H1 (cell line): ENCODE results near the gene BARX2. TPM values are rescaled to one million over a fixed set of nuclear protein-coding genes. Genes with fewer than 3 reads are reported as not detected.

Experiments used
- CTCF ChIA-PET: fragments of 300-600 bp; sonication (Branson Sonifier 250); formaldehyde crosslinking; loops from one replicate; lab custom pipeline; 2021; ENCODE audit not compliant: partially characterized antibody; lab: Charles Lee
- POLR2A ChIA-PET: fragments of 300-600 bp; sonication (Branson Sonifier 250); formaldehyde crosslinking; loops from one replicate; lab custom pipeline; 2021; ENCODE audit warnings: inconsistent platforms; ENCODE audit not compliant: partially characterized antibody; lab: Charles Lee
- DNase-seq, 2 experiments: peaks; one replicate each; pipeline versions ENCODE4 v3.0.0 to v3.0.0-alpha.2; 2010 to 2022; ENCODE audit warnings: low spot score in 2 of 2, low read depth in 1 of 2, mixed read lengths in 1 of 2
- FAIRE-seq: peaks from 2 replicates; lab custom pipeline; 2011; peaks lifted over from hg19 to GRCh38; lab: Jason Lieb, UNC
- H2AFZ ChIP-seq: 2 replicates; pipeline ENCODE4 v1.8.1; 2012; ENCODE audit warnings: low read length, inconsistent platforms
- H2AK5ac ChIP-seq: 2 replicates; pipeline ENCODE4 v1.6.1; 2013; ENCODE audit warnings: low read depth, low read length
- H2BK120ac ChIP-seq: replicated peaks from 2 replicates; pipeline ENCODE3; 2013; ENCODE audit warnings: low read depth, low read length, inconsistent platforms
- H2BK12ac ChIP-seq: 2 replicates; pipeline ENCODE4 v1.6.1; 2013; ENCODE audit warnings: low read depth, low read length
- H2BK15ac ChIP-seq: 2 replicates; pipeline ENCODE4 v1.6.1; 2013; ENCODE audit warnings: low read length
- H2BK20ac ChIP-seq: 2 replicates; pipeline ENCODE4 v1.6.1; 2013; ENCODE audit warnings: low read length
- H2BK5ac ChIP-seq: 2 replicates; pipeline ENCODE4 v1.6.1; 2013; ENCODE audit warnings: low read depth, low read length
- H3K14ac ChIP-seq: 2 replicates; pipeline ENCODE4 v1.6.1; 2013; ENCODE audit warnings: inconsistent platforms; ENCODE audit not compliant: insufficient read length
- H3K18ac ChIP-seq: 2 replicates; pipeline ENCODE4 v1.6.1; 2013; ENCODE audit warnings: low read length; ENCODE audit errors: extremely low read depth
- H3K23ac ChIP-seq: 2 replicates; pipeline ENCODE4 v1.6.1; 2013; ENCODE audit warnings: inconsistent platforms; ENCODE audit not compliant: insufficient read length
- H3K23me2 ChIP-seq: 2 replicates; pipeline ENCODE4 v1.6.1; 2013; ENCODE audit warnings: low read depth, low read length
- H3K27ac ChIP-seq: 2 replicates; pipeline ENCODE4 v1.6.1; 2011; ENCODE audit warnings: low read depth, low read length, inconsistent platforms
- H3K27me3 ChIP-seq, 4 experiments: replicated peaks in 1 of 4; 1 replicate in 1 of 4; 2 replicates in 3 of 4; pipeline versions ENCODE4 v1.6.1 to v1.8.1; 2011 to 2013; ENCODE audit warnings: low read length in 3 of 4, mild to moderate bottlenecking in 3 of 4, inconsistent platforms in 2 of 4, mixed read lengths in 2 of 4, moderate library complexity in 1 of 4; ENCODE audit not compliant: control insufficient read depth in 3 of 4, insufficient read depth in 3 of 4; ENCODE audit errors: extremely low read depth in 1 of 4
- H3K36me3 ChIP-seq, 4 experiments: 2 replicates each; pipeline versions ENCODE4 v1.6.1 to v1.8.1; 2011 to 2013; ENCODE audit warnings: mild to moderate bottlenecking in 4 of 4, low read length in 3 of 4, moderate library complexity in 2 of 4, control low read depth in 1 of 4, inconsistent platforms in 1 of 4; ENCODE audit not compliant: insufficient read depth in 4 of 4, control insufficient read depth in 2 of 4
- H3K4ac ChIP-seq: replicated peaks from 2 replicates; pipeline ENCODE3; 2013; ENCODE audit warnings: low read length, low read depth, mixed read lengths, inconsistent platforms; ENCODE audit not compliant: insufficient read length
- H3K4me1 ChIP-seq, 4 experiments: replicated peaks in 1 of 4; 1 replicate in 1 of 4; 2 replicates in 3 of 4; pipeline versions ENCODE4 v1.6.1 to v1.8.1; 2011 to 2013; ENCODE audit warnings: low read length in 3 of 4, inconsistent platforms in 2 of 4, mixed read lengths in 1 of 4; ENCODE audit not compliant: insufficient read depth in 4 of 4, control insufficient read depth in 3 of 4
- H3K4me2 ChIP-seq, 2 experiments: 2 replicates each; pipeline versions ENCODE4 v1.6.1 to v1.8.1; 2011 to 2013; ENCODE audit warnings: low read depth in 2 of 2, low read length in 2 of 2, control low read depth in 1 of 2, inconsistent platforms in 1 of 2, mild to moderate bottlenecking in 1 of 2; ENCODE audit not compliant: insufficient read depth in 1 of 2
- H3K4me3 ChIP-seq, 4 experiments: fragments of 200-600, 300-600 bp in 1 of 4; sonication (generic), shearing (Covaris generic), sonication (Bioruptor Twin) in 1 of 4; 2 replicates each; pipeline versions ENCODE4 v1.5.1 to v1.8.1; 2011 to 2016; ENCODE audit warnings: low read length in 4 of 4, low read depth in 3 of 4, control low read depth in 2 of 4, inconsistent platforms in 2 of 4, mild to moderate bottlenecking in 2 of 4, mixed read lengths in 1 of 4, moderate library complexity in 1 of 4; ENCODE audit not compliant: insufficient read depth in 2 of 4; ENCODE audit errors: extremely low read depth in 1 of 4
- H3K56ac ChIP-seq: replicated peaks from 2 replicates; pipeline ENCODE3; 2013; ENCODE audit warnings: low read depth, mild to moderate bottlenecking, mixed read lengths, low read length, inconsistent platforms; ENCODE audit not compliant: insufficient read length
- H3K79me1 ChIP-seq: 2 replicates; pipeline ENCODE4 v1.6.1; 2013; ENCODE audit warnings: low read depth, low read length, control low read depth
- H3K79me2 ChIP-seq, 2 experiments: 2 replicates each; pipeline versions ENCODE4 v1.6.1 to v1.8.1; 2012 to 2013; ENCODE audit warnings: low read length in 2 of 2, mild to moderate bottlenecking in 2 of 2, inconsistent platforms in 1 of 2; ENCODE audit not compliant: insufficient read depth in 2 of 2, control insufficient read depth in 1 of 2
- H3K9ac ChIP-seq, 4 experiments: replicated peaks in 1 of 4; 1 replicate in 1 of 4; 2 replicates in 3 of 4; pipeline versions ENCODE4 v1.6.1 to v1.8.1; 2011 to 2013; ENCODE audit warnings: low read depth in 3 of 4, low read length in 3 of 4, control low read depth in 2 of 4, mild to moderate bottlenecking in 2 of 4, moderate library complexity in 2 of 4, inconsistent platforms in 1 of 4; ENCODE audit errors: extremely low read depth in 1 of 4
- H3K9me3 ChIP-seq, 2 experiments: 2 replicates each; pipeline versions ENCODE4 v1.6.1 to v1.8.1; 2012 to 2013; ENCODE audit warnings: mild to moderate bottlenecking in 2 of 2, moderate library complexity in 2 of 2, control low read depth in 1 of 2, inconsistent platforms in 1 of 2, low read depth in 1 of 2, low read length in 1 of 2, mixed read lengths in 1 of 2; ENCODE audit not compliant: insufficient read depth in 2 of 2
- H4K20me1 ChIP-seq, 2 experiments: replicated peaks in 1 of 2; 2 replicates each; pipeline versions ENCODE3 to v1.8.1; 2011 to 2013; ENCODE audit warnings: inconsistent platforms in 2 of 2, low read length in 2 of 2, mild to moderate bottlenecking in 1 of 2; ENCODE audit not compliant: insufficient read depth in 2 of 2, control insufficient read depth in 1 of 2
- H4K5ac ChIP-seq: 2 replicates; pipeline ENCODE4 v1.6.1; 2013; ENCODE audit warnings: low read length, low read depth, mixed read lengths, inconsistent platforms; ENCODE audit not compliant: insufficient read length
- H4K8ac ChIP-seq: 2 replicates; pipeline ENCODE4 v1.8.0; 2013; ENCODE audit warnings: mild to moderate bottlenecking, moderate library complexity, low read length, inconsistent platforms; ENCODE audit not compliant: insufficient read depth; ENCODE audit errors: extremely low read depth
- H4K91ac ChIP-seq: replicated peaks from 2 replicates; pipeline ENCODE3; 2013; ENCODE audit warnings: low read length, mixed read lengths, inconsistent platforms; ENCODE audit not compliant: insufficient read length
- SIX5 ChIP-seq: IDR thresholded peaks from 2 replicates; pipeline ENCODE4 v1.6.1; 2011; ENCODE audit warnings: mild to moderate bottlenecking, low read depth, low read length
- WGBS, 2 experiments: shearing (Covaris generic) in 1 of 2; methylation state at CpG; one replicate each; pipeline versions ENCODE4 v1.1.6 to v1.1.7; 2013 to 2015; ENCODE audit warnings: low lambda C conversion rate in 2 of 2, mixed read lengths in 2 of 2, inconsistent platforms in 1 of 2, low coverage in 1 of 2, missing lambda C conversion rate in 1 of 2; ENCODE audit not compliant: insufficient replicate concordance in 2 of 2, insufficient coverage in 1 of 2, insufficient read length in 1 of 2; ENCODE audit errors: extremely low coverage in 1 of 2, missing lambda C conversion rate in 1 of 2; 5-methylcytosine and 5-hydroxymethylcytosine counted together
- polyA plus RNA-seq, 7 experiments: library from polyadenylated mRNA; depleted of rRNA in 3 of 7; stranded (reverse) in 5 of 7; unstranded in 2 of 7; fragments of >200 nt in 5 of 7; fragments of 200-250 nt in 2 of 7; gene quantifications; 1 replicate in 5 of 7; 2 replicates in 1 of 7; 4 replicates in 1 of 7; pipeline versions ENCODE4 v1.2.1 to v1.2.3, GENCODE V29; 2011 to 2013; ENCODE audit warnings: missing spikeins in 2 of 7, mixed read lengths in 2 of 7
- total RNA-seq: library from RNA; stranded (reverse); fragmentation: NEBNext Ultra II Directional; extraction: Animal tissue kit (Norgen Biotek cat#: 25700); gene quantifications from 2 replicates; pipeline ENCODE4 v1.2.1, GENCODE V29; 2021

Gene BARX2
- total and polyA plus RNA-seq, 2 of the 8 experiments (the other 6 are each of a cell fraction or from before 2014, with no cell fraction given), result not detected

GRCh38 chr11:129395432-129395831, 19.8 kb downstream of the BARX2 start:
- Histone ChIP-seq H3K79me1 (no peaks in the 10 kb centered on the region), H3K4me2 (no peak overlapping the region), H2BK5ac (no peak overlapping the region), H3K23me2 (no peaks in the 10 kb centered on the region), H4K8ac (no peak overlapping the region), H4K5ac (no peak overlapping the region), H2BK20ac (no peak overlapping the region), H2BK12ac (no peak overlapping the region), H3K9ac (no peak overlapping the region), H3K79me2 (no peaks in the 10 kb centered on the region), H3K18ac (no peak overlapping the region), H2BK15ac (no peak overlapping the region), H3K36me3 (no peaks in the 10 kb centered on the region), H3K4me1 (no peaks in the 10 kb centered on the region), H3K27me3 (no peaks in the 10 kb centered on the region), H3K23ac (no peak overlapping the region), H4K91ac (no peak overlapping the region), H2AK5ac (no peak overlapping the region), H3K14ac (no peak overlapping the region), H3K56ac (no peak overlapping the region), H4K20me1 (no peaks in the 10 kb centered on the region), H3K4ac (no peak overlapping the region), H3K4me3 (no peak overlapping the region), H2BK120ac (no peak overlapping the region), H2AFZ (peak overlapping the region; percentile 19; the same call in 1 of the 2 replicates), H3K27ac (no peak overlapping the region), H3K9me3 (no peaks in the 10 kb centered on the region)
- 78% methylated on average over 9 of the region's 9 CpGs; no CpG with 5 or more reads in 1 of the 2 experiments for WGBS, 2 experiments
- ChIA-PET CTCF (interaction anchor here (0.6 to 3.0 kb wide), 7 partner anchors 11 to 347 kb away, joined by 3 to 11 read pairs (median 4); no protein-coding TSS in a partner anchor), POLR2A (no interaction called here)
- no peak for DNase-seq
- no peak for TF ChIP-seq SIX5
- FAIRE-seq, result no peak
